ENCODE results near the gene PLPP4.

The PLPP4 gene

DNA sequence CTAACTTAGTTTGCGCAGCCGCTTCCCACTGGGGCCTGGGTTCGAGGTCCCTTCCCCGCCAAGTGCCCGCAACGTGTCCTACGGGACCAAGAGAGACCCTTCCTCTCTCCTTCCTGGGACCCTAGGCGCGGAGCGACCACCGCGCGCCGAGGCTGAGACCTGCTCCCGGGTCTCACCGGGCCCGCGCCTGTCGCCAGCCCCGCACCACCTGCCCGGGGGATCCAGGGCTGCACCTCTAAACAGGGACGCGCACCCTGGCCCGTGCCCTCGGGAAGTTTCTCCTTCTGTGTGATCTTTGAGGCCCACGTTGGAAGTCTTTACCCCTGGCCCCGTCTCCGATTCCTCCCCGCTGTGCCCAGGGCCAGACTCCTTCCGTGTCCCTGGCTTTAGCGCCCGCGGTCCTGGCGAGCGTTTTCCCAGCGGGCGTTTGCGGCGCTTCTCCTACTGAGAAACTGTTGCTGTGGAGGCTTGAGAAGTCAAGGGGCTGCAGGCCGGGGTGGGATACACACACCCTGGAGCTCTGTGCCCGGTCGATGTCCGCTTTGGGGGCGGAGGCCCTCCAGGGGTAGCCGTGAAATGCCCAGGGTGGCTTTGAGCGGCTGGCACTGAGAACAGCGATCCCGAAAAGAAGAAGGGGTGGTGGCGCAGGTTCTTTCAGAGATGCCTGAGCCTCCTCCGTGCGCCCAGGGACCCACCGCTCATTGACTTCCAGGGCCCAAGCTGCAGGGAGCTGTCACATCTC lies 575 bp downstream of the PLPP4 start:
- no peak for DNase-seq

DNA sequence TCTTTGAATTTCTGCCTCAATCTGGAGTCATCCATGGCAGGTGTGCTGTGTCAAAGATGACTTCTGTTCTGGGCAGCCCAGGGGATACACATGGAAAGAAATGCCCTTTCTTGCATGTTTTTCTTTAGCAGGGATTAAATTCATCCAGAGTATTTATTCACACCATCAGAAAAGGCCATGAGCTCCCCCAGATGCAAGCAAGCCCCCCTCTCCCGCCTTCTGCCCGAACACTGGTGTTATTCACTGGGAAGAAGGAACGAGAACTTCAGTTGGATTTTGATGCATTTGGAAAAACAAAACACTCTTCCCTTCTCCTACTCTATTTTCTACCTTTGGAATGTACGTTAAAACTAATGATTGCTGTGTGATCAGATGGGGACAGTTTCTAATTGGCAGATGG lies 1.4 kb downstream of the PLPP4 start:
- DNase-seq = no peak

DNA sequence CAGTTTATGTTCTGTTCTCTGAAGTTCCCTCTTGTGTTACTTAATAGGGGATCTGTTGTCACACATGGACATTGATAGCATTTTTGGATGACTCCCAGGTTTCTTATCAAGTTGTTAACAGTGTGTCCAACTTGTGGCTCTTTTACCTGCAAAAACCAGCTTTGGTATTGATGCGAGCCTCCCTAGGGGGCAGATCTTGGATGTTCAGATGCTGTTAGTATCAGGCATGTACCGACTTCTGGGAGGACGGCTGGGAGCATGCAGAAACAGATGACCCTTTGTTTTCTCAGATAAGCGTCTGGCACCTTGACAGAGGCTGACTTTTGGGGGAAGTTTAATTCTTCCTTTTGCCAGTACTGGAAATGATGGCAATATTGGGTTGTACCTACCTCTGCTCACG lies 2.2 kb downstream of the PLPP4 start:
- DNase-seq = peak; percentile 52

DNA sequence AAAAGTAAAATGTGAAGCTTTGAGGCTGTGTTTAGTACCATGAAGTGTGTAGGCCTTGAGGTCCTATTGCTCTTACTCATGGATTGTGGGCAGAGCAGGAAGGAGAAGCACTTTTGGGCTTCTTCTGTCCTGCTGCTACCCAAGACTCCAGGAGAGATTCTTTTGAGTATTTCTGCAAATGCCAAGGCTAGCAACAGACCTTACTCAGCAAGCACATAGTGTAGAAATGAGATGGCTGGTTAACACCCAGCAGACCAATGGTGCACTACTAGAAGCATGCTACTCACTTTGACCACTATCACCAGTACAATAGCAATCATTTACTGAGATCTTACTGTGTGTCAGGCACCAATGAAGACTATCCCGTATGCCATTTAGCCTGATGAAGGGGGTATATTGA lies 3.2 kb downstream of the PLPP4 start:
- no peak for DNase-seq

DNA sequence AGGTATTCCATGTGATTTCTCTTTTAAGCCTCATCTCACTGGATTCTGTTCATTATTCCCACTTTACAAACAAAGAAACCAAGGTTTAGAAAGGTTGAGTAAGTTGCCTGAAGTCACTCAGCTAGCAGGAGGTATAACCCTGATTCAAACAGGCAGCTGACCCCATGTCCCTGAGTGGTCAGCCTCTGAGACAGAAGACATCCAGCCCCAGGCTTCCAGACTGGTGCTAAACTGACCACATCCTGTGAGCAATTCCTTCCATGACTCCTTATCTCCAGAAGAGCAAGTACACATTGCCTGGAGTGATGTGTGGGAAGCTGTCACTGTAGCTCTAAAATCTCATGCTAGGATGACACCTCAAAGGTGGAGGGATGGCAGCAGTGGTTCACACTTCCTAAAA lies 3.7 kb downstream of the PLPP4 start:
- no peak for DNase-seq

DNA sequence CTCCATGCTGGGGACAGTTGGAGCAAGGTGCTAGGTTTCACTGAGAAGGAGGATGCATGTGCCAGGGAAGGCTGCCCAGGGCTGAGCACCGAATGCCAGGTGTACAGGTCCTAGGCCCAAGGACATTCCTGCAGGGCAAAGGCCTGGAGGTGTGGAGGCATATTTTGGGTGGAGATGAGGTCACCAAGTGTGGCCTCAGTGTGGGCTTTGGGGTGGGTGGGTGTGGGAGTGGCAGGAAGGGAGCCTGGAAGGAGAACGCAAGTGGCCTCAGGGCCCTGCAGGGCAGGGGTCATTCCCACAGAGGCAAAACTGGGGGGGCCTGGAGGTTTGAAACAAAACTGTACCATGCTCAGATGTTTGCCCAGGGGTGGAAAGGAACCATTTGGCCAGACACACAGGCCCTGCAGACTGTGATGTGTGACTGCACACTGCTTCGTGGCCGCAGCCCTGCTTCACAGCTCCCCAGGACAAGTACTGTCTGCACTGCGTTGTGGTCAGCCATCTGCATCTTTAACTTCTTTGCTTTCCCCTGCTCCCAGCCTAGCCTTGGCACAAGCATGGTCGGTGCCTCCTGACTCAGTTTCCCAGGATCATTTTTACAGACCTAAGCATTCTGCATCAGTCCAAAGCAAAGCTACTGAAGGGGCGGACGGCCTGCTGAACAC lies 5.1 kb downstream of the PLPP4 start:
- DNase-seq = no peak

DNA sequence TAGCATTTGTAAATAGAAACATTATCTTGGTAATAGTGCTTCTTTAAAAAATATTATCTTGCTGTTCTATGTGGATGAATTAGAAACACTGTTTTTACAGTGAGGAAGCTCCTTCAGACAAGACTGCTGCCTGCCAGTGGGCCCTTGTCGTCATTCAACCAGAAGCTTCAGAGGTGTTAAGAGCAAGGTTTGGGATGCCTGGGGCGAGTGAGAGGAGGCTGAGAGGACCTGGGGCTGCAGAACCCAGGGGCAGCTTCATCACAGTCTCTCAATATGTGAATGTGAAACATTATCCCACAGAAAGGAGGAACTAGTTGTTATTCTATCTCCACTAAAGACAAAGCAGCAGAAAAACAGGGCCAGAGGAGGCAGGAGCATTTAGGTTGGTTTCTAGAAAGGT lies 8.1 kb downstream of the PLPP4 start:
- DNase-seq = peak; percentile 59

DNA sequence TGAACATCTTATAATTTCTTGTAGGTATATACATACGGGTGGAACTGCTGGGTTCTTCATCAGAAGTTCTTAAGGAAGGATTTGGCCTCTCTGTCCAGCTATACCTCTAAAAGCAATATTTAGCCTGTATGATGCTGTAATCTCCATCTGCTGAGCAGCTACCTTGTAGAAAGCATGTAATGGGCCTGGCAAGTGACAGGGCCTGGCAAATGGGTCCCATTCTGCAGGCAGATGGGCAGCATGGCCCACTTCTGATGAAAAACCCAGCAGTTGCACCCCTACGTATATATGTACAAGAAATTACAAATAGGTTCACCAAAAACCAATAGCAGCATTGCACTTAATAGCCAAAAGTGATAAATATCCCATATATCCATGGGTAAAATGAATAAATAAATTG lies 9.0 kb downstream of the PLPP4 start:
- DNase-seq = no peak

DNA sequence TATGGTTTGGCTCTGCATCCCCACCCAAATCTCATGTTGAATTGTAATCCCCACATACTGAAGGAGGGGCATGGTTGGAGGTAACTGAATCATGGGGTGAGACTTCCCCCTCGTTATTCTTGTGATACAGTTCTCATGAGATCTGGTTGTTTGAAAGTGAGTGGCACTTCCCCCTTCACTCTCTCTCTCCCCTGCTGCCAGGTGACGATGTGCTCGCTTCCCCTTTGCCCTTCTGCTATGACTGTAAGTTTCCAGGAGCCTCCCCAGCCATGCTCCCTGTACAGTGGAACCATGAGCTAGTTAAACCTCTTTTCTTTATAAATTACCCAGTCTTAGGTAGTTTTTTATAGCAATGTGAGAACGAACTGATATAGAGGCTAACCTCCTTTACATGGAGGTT lies 16.6 kb downstream of the PLPP4 start:
- peak; percentile 11 for DNase-seq

DNA sequence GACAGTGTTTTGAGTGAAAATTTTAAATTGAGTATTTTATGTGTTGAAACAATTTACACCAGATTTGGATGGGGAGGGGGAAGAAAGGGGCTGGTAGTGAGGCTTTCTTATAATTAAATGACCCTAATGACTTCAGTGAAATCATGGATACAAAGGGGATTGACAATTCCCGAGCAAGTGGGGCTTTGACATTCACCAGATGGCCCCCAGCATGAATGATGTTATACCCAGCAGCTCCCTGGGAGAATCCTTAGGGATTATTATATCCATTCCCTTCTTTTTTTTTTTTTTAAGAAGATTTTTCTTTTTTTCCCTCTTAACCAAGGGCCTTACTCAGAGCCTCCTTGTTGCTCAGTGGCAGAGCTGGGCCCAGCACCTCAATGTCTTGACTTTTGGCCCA lies 17.9 kb downstream of the PLPP4 start:
- DNase-seq = peak; percentile 46

DNA sequence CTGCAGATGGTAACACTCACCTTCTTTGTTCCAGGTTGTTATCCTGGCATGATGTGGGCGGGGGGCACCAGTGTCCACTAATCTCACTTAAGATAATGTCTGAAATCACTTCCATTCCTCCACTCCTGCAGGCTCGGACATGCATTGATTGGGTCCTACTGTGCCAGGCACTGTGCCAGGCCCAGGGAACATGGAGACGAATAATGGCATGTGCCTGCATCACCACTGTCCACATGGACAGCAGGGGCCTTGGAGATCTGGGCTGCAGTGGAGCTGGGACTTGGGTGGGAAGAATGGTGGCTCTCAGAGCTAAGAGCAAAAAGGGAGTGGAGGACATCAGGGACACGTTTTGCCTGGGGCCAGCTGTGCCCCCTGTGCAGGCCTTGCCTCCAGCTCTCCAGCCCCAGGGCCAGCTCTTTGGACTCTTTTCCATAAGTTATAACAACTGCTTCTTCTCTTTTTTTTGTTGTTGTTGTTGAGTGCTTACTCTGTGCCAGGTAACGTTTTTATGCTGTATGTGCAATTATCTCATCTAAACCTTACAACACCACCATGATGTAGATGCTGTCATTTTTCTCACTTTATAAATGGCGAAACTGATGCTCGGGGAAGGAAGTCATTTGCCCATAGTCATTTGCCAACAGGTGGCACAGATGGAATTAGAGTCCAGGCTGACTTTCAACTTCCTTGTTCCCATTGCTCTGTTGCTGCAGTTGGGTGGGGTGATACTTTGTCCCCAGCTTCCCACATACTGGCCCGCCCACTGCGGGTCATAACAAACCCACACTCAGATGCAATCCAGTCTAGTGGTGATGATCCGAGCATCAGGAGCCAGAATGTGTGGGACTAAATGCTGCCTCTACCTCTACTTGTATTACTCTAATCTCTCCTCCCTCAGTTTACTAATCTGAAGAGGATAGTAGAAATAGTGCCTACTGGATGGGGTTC lies 19.1 kb downstream of the PLPP4 start:
- no peak for DNase-seq

DNA sequence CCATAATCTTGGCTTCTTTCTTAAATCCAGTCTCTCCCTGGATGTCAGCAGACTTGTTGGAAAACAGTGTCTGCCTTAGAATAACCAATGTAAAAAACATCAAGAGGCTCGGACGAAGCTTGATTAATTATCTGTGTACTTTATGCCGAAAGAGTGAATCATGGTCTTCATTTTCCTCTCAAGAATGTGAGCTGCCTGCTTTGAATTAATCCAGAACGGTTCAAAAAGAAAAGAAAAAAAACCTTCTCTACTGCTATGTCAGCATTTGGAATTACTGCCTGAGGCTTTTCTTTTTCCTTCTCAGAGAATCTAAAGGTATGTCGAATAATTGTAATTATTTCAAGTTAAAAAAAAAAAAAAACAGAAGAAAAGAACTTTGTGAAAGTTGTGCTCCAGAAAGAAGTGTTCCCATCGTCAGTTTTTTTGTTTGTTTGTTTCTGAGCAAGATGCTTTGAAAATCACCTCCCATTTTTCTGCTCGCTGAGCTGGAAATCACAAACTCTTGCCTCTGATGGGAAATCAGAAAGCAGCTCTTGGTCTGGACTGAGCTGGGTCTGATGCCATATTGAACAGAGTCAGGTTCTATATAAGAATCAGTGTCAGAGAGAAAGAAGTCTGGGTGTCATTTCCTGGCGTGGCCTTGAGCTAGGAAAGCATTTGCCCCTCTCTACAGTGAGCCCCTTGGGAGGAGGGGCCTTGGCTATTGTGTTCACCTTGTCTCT lies 20.2 kb downstream of the PLPP4 start:
- no peak for DNase-seq

DNA sequence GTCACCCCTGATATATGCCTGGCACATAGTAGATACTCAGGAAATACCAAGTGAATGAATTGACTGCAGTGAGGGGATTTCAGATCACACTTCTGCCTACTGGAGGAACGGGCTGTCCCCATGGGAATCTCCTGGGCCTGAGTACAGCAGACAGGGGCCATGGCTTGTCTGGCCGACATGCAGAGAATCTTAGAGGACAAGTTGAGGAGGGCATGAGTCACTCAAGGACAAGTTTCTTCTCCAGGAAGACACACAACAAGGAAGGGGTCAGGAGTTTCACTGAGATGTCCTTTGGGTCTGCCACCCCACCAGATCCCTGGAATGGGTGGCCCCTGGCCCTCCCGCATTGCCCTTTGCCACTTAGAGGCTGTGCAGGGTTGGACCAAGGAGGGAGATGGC lies 20.7 kb downstream of the PLPP4 start:
- DNase-seq = no peak

DNA sequence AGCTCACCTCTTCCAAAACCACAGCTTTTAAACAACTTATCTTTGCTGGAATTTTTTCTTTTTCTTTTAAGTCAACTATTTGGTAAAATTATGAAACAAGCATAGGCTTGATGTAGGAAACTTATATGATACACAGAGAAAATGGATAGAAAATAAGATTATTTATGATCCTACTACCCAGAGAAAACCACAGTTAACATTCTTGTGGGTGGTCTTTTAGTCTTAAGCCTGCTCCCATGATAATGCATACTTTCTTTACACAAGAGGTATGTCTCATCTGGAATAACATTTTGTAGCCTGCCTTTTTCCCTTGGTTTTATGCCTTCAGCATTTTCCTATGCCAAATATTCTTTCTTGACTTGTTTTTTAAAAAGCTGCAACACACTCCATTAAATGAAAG lies 21.4 kb downstream of the PLPP4 start:
- no peak for DNase-seq

DNA sequence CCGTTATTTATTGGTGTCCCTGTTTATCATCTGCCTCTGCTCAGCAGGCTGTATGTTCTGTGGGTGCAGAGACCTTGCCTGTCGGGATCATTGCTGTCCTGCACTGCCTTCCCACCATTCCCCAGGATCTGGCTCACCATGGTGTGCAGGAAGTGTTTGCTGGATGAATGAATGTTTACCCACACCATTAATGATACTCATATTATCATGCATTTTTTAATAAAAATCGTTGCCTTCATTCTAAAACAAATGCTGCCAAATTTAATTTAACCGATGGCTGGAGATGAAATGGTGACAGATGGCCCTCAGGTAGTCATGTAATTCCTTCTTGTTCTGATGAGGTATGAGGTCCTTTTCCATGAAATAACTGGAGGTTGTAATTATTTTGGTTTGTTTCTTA lies 22.5 kb downstream of the PLPP4 start:
- DNase-seq = peak; percentile 39

DNA sequence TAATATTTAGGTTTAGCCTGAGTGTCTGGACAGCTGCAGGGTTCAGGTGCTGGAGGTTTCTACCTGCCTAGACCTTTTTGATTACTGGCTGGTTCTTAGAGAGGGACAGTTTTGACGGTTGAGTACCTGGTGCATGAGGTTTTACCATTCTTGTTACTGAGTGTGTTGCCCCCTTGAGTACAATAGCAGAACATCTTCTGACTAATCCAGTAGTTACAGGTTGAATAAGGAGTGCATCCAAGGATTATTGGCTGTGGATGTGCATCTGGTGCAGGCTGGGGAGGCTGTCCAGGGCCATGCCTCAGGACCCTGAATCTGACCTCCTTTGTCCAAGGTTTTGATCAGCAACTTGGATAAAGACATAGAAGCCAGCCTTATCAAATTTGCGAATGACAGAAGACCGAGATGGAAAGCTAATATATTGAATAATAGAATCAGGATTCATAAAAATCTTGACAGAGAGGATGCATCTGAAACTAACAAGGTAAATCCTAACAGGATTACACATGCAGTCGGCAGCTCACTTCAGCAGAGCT lies 23.1 kb downstream of the PLPP4 start:
- peak; percentile 32 for DNase-seq

DNA sequence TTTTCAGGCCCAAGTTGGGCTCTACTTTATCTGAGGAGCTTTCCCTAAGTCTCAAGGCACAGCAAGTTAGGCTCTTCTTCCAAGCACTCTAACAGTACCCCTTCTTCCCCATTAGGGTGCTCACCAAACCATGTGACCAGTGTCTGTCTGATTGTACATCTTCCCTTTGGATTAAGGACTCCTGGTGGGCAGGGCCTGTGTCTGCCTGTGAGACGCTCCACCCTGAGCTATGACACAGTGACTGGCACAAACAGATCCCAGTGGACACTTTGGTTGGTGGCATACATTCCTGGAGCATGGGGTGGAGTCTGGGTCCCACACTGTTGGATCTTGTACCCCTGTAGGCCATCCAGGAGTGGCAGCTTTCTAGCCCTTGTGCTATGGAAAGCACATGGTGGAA lies 23.8 kb downstream of the PLPP4 start:
- no peak for DNase-seq

DNA sequence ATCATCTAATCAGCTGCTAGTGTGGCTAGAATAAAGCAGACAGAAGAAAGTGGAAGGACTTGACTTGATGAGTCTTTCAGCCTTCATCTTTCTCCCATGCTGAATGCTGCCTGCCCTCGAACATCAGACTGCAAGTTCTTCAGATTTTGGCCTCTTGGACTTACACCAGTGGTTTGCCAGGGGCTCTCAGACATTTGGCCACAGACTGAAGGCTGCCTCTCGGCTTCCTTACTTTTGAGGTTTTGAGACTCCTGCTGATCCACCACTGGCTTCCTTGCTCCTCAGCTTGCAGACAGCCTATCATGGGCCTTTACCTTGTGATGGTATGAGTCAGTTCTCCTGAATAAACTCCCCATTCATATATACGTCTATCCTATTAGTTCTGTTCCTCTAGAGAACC lies 26.0 kb downstream of the PLPP4 start:
- no peak for DNase-seq

DNA sequence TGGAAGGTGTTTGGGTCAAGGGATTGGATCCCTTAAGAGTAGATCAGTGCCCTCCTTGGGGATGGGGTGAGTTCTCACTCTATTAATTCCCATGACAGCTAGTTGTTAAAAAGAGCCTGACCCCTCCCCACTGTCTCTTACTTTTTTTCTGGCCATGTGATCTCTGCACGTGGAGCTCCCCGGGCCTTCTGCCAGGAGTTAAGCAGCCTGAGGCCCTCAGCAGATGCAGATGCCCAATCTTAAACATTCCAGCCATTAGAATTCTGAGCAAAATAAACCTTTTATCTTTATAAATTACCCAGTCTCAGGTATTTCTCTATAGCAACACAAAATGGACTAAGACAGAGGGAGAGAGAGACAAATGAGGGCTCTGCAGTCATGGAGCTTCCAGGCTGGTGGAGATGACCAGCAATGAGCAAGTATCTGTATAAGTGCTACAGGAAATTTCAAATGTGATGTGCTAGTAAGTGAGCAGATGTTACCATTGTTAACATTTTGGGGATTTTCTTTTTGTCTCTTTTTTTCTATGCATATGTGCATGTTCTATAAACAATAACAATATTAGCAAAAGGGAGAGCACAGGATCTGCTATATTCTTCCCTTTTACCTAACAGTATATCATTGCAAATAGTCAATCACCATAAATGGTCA lies 26.7 kb downstream of the PLPP4 start:
- no peak for DNase-seq

DNA sequence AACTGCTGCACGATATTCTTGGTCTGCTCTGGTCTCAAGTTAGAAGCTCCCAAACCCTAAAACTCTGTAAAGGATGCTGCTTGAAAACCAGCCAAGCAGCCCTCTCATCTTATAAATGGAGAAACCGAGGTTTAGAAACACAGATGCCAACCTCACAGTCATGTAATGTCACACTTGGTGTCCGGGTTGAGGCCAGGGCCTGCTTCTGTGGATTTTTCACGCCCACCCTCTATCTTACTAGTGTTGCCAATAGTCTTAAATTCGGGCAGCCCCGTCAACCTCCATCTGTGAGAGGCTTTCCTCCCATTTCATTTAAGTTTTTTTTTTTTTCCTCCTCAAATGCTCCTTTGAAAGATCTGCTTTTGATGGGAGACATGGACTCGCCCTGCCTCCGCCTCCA lies 28.9 kb downstream of the PLPP4 start:
- no peak for DNase-seq

DNA sequence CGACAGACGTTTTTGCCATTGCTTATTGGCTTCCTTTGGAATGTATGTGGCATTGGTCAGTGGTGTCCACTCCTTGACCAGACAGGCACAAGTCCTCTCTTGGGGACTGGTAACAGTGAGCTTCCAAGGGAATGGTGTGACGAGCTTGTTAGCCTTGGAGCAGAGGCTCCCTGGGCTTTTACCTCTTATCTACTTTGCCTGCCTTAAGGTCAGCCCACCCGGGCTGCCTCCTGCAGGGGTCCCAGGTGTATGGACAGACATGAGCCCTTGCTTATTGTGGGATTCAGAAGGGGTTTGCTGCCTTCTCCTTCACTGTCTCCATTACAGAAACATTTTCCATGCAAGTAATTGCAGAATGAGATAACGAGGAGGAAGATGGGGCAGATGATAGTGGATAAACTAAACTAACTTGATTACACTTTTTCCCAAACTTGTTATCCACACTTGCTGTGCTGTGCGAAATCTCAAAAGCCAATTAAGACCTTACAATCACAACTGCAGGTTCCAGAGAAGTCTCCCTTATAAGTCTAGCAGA lies 29.7 kb downstream of the PLPP4 start:
- no peak for DNase-seq

DNA sequence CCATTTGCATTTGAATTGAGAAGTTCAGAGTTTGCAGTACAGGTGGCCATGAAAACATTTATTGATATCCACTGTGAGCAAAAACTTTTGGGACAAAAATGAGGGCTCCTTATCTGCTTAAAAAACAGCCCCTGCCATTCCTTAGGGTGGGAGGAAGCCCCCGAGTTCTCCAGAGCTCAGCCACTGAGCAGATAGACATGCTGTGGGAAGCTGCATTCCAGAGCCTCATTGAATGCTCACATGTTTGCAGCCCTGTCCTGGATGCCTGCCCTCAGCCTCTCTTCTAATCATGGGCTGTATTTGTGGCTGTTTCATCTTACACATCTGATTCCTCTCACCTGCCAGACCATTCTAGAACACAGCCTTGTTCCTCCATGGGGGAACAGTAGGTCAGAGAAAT lies 33.3 kb downstream of the PLPP4 start:
- DNase-seq = no peak

All from NCI-H2171 treated with DMSO at 0.1 percent for 48 hours (cell line).